GM12801 (cell line): ENCODE data around the gene FGD4.

Experiments
- TF ChIP-seq, protein P1 (sequence below): IDR thresholded peaks from one replicate; pipeline ENCODE4 v1.5.1; 2011; ENCODE audit warnings: control low read depth; ENCODE audit not compliant: insufficient read length; ENCODE audit errors: extremely low read depth

Gene FGD4

DNA sequence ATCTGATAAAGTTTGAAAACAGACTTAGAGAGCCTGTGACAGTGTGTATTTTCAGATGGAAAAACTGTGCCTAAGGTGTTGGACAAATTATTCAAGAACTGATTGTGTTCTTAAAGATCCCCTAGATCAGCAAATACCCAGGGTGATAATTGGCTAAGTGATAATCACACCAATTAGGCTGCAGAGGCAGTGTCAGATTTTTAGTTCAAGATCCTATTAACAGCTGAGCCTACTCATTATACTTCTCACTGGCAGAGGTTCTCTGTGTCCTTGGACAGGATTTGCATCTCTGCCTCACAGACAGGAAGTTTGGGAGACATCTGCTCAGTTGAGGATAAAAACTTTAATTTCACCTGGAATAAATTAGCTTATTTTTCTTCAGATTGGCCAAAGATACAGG, 4.3 kb upstream of the FGD4 start:
- TF ChIP-seq, protein P1, sequence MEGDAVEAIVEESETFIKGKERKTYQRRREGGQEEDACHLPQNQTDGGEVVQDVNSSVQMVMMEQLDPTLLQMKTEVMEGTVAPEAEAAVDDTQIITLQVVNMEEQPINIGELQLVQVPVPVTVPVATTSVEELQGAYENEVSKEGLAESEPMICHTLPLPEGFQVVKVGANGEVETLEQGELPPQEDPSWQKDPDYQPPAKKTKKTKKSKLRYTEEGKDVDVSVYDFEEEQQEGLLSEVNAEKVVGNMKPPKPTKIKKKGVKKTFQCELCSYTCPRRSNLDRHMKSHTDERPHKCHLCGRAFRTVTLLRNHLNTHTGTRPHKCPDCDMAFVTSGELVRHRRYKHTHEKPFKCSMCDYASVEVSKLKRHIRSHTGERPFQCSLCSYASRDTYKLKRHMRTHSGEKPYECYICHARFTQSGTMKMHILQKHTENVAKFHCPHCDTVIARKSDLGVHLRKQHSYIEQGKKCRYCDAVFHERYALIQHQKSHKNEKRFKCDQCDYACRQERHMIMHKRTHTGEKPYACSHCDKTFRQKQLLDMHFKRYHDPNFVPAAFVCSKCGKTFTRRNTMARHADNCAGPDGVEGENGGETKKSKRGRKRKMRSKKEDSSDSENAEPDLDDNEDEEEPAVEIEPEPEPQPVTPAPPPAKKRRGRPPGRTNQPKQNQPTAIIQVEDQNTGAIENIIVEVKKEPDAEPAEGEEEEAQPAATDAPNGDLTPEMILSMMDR, result no peak

GRCh38 chr12:32397696-32398095, 1.7 kb upstream of the FGD4 start:
- TF ChIP-seq, protein P1, result no peak

DNA sequence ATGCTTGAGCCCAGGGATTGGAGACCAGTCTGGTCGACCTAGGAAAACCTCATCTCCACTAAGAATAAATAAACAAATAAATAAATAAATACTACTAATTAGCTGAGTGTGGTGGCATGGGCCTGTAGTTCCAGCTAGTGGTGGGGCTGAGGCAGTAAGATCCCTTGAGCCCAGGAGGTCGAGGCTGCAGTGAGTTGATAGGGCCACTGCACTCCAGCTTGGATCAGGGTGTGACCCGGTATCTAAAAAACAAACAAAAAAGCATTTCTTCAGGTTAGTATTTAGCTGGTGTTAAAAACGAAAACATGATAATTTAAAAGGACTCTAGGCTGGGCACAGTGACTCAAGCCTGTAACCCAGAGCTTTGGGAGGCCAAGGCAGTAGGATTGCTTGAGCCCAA, 1.2 kb upstream of the FGD4 start:
- TF ChIP-seq, protein P1, result no peak

- TF ChIP-seq, protein P1, result no peak
These were observed 465 bp upstream of the FGD4 start for GRCh38 chr12:32398816-32399369.

DNA sequence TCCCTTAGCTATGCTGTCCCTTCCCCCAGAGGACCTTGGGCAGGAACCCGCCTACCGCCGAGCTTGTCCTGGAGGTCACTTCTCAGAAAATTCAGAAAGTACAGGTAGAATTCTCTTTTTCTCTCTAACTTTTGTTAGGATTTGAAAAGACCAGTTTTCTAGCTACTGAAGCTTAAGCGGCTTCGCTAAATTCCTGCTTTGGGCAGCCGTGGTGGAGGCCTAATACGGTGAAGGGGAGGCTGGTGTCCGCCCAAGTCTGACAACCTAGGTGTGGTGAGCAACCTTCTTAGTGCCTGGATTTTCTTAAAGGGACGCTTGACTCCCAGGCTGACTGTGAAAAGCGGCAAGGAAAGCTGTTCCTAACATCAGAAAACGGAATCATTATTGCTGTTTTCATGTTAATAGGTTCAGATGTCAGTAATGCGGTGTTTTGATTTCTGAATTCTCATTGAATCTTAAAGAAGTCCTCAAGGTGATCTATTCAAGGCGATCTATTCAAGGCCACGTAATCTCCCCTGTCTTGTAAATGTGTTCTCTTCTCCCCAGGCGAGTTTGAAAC, 835 bp downstream of the FGD4 start:
- TF ChIP-seq, protein P1, result no peak

DNA sequence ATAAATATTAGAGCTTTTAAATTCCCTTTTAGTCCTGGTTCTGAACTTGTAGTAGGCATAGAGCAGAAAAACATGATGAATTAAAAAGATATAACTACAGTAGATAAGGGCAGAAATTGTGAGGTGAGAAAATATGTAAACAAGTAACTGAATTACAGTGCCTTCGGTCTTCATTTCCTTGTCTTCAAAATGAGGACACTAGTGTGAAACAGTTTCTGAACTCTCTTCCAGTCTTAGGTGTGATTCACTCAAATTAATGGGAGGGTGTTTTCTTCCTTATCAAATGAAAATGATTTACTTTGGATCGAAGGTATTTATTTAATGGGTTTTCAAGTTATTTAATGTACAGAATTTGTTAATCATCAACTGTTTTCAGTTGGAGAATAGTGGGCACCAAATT, 1.5 kb downstream of the FGD4 start:
- TF ChIP-seq, protein P1, result no peak

GRCh38 chr12:32402170-32402569, 2.8 kb downstream of the FGD4 start:
- TF ChIP-seq, protein P1, result no peak

DNA sequence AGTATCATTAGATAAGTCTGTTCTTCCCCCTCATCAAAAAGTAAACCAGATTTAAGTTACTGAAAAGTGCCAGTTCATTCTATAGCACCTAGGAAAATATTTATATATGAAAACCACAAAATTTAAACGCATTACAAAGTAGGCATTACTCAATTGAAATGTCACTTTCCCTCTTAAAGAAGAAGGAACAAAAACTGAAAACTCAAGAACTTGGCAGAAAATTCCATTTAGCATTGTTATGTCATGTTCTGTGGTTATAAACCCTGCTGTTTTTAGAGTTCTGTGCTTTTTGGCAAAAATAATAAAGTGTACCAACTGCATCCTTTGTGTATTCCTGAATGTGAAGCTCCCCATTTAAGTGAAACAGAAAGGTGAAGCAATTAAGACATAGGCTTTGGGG, 3.6 kb downstream of the FGD4 start:
- TF ChIP-seq, protein P1, result no peak
